ENCODE results near the gene CUTA.
"Not testable (repeated sequence)": the region's sequence is repeated elsewhere in the genome, so short reads cannot be mapped to it uniquely, and the experiment has no call there.

Gene CUTA

DNA sequence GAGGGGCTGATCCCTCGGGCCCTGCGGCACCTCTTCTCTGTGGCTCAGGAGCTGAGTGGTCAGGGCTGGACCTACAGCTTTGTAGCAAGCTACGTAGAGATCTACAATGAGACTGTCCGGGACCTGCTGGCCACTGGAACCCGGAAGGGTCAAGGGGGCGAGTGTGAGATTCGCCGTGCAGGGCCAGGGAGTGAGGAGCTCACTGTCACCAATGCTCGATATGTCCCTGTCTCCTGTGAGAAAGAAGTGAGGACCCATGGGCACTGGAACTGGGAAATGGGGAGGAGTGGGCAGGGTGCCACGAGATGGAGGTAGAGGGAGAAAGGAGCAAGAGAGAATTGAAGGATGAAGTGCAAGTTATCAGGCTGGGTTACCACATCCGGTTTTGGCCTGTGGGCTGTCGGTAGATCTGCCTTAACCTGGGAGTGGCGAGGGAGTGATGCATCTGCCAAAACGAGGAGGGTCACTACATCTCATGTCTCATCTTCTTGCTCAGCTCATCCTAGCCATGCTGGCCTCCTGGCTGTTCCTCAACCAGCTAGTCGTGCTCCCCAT, 12.4 kb downstream of the CUTA start:
- no peak for DNase-seq (ENCODE audit: low spot score)

DNA sequence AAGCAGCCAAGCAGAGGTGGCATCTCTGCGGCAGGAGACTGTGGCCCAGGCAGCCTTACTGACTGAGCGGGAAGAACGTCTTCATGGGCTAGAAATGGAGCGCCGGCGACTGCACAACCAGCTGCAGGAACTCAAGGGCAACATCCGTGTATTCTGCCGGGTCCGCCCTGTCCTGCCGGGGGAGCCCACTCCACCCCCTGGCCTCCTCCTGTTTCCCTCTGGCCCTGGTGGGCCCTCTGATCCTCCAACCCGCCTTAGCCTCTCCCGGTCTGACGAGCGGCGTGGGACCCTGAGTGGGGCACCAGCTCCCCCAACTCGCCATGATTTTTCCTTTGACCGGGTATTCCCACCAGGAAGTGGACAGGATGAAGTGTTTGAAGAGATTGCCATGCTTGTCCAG, 13.0 kb downstream of the CUTA start:
- DNase-seq (ENCODE audit: low spot score): no peak

DNA sequence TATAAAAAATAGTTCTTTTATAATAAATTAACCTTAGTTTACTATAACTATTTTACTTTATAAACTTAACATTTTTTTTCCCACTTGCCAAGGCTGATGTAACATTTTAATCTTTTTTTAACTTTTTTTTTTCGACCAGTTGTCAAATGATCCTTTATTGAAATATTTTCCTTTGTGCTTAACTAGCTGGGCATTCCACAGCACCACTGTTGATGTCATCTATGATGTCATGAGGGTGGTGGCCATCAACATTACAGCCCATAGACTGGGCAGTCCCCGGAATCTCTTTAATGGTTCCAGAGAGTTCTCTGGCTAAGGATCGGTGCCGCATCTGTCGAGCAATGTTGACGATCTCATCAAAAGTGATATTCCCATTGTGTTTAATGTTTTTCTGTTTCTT, 18.0 kb downstream of the CUTA start:
- DNase-seq (ENCODE audit: low spot score): not testable (repeated sequence)

DNA sequence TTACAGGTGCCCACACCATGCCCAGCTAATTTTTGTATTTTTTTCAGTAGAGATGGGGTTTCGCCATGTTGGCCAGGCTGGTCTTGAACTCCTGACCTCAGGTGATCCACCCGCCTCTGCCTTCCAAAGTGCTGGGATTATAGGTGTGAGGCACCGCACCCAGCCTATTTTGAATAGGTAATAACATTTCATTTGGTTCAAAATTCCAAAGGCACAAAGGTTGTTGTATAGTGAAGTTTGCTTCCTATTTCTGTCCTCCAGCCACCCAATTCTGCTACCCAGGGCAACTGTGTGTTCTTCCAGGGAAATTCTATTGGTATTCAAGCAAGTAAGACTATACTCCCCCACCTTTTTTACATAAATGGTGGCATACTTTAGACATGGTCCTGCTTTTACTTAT, 19.3 kb downstream of the CUTA start:
- not testable (repeated sequence) for DNase-seq (ENCODE audit: low spot score)

DNA sequence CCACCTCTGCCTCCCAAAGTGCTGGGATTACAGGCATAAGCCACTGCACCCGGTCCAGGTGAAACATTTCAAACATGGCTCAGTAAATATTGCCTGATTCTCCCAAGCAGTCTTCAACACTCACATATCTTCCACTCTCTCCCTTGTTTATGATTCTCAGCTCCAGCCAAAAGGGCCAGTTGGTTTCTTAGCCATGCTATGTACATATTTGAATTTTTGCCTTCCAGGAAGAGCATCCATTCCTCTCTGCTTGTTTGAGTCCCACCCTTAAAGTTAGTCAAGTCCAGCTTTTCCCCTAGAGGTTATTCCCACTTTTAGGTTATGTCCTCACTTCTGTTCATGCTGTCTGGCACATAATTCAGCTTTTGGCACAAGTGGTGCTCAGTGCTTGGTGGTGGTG, 20.4 kb downstream of the CUTA start:
- DNase-seq (ENCODE audit: low spot score): no peak

DNA sequence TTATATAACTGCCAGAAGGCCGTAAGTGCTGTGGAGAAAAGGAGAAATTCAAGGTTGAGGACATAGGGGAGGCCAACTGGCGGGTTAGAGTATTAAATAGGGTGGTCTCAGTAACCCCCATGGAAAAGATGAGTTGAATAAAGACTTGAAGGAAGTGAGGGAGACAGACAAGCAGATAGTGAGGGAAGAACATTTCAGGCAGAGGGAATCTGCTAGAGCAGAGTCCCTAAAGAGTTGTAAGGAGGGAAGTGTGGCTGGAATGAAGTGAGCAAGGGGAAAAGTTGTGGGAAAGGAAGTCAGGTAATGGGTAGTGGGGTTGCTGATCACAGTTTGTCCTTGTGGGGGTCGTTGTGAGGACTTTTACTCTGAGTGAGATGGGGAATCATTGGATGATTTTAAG, 24.9 kb downstream of the CUTA start:
- no peak for DNase-seq (ENCODE audit: low spot score)

DNA sequence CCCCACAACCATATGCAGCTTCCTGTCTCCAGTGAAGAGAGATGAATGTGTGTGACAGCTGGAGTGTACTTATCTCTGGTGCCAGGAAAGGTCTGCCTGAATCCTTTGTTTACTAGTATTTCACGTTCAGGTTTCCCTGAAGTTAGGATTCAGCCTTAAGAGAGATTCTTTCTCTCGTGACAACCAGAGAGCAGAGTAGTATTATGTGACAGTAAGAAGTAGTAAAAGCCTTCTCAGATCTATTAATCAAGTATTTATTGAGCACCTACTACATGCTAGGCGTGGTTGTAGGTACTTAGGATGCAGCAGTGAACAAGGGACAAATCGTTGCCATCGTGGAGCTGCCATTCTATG, 25.3 kb downstream of the CUTA start:
- no peak for DNase-seq (ENCODE audit: low spot score)

DNA sequence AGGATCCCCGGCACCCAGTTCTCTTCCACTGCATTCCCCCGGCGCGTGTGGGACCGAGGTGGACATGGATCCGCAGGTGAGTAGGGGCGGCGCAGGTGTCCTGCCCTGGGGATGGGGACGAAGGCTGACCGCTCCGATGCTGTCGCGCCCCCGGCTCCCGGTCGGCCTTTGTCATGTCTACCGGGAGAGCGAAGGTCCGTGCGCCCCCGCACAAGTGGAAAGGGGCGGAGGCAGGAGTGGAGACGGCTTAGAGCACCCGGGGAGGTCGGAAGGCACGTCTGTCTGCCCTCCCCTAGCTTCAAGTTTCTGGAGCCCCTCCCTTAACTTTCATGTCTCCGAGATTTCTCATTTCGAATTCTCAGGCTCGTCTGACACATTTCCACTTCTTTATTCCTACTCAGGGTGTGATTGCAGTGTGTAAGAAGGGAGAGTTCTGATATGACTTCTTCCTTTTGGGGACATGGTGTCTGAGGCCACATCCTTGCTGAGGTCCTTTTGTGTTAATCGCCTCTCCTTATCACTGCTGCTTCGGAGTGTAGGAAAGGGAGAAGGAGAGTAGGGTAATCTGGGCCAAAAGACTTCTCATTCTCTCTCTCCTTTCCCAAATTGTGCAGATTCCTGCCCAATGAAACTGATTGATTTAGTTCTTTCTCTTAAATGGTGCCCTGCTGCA, 25.8 kb downstream of the CUTA start:
- DNase-seq (ENCODE audit: low spot score): no peak

DNA sequence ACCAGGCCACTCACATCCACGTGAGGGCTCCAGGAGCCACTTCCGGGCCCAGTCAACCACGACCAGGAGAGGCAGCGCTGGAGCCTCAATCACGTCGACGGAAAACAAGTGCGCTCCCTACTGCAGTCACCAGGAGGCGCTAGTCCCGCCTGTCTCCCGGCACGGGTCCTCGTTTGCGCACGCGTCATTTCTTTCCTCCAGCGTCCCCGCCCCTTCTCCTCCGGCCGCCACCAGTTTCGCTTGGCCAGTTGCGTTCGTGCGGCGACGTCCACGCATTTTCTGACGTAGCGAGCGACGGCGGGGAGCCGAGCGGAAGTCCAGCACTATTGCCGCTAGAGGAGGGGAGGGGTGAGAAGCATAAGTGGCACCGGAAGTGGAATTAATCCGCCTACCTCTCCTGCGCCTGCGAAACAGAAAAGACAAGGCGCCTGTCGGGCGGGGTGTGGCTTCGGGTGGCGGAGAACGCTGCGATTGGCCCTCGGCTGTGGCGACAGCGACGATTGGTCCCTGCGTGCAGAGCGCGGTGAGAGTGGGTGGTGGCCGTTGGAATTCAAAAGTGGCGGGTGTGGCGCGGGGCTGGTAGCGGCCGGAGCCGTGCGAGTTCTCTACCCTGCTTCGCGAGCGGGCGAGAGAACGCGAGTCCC, 26.5 kb downstream of the CUTA start, which contains the start of gene KIFC1:
KIFC1 (plus strand) TSS at position 546 of the 644 bp plus-strand sequence. CDS start 163 bp downstream, outside the sequence.
- DNase-seq (ENCODE audit: low spot score): peak; percentile 99

DNA sequence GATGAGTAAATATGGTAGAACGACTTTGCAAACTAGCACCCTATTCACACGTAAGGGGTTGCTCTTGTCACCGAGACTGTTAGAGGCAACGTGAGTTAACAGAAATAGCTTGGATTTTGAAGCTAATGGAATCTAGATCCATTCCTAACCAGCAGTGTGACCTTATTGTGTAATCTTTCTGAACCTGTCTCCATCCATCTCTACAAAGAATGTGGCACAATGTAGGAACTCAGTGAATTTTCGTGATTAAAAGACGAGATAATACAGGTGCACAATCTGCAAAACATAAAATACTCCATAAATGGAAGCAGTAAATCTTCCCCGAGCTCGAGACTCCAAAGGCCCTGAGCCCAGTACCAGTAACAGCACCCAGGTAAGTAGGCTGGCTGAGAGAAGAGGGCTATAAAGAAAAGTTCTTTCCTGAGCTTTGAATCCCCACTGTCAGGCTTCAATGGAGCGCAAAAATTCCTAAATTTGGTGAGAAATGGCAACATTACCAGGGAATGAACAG, 27.1 kb downstream of the CUTA start:
- DNase-seq (ENCODE audit: low spot score): no peak

DNA sequence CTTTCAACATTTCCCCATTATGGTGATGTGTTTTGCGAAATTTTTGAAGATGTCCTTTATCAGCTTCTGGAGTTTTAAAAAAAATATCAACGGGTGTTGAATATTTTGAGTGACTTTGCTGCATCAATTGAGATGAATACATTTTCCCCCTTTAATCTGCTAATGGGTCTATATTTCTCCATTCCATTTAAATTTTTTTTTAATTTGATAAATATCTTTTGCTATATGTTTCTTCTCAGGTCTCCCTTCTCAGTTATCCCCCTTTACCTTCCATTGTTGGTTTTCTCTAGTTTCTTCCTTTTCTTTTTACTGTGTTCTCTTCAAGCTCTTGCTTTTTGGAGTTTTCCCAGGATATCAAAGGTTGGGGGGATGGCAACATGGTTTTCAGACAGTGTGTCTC, 27.7 kb downstream of the CUTA start:
- no peak for DNase-seq (ENCODE audit: low spot score)

DNA sequence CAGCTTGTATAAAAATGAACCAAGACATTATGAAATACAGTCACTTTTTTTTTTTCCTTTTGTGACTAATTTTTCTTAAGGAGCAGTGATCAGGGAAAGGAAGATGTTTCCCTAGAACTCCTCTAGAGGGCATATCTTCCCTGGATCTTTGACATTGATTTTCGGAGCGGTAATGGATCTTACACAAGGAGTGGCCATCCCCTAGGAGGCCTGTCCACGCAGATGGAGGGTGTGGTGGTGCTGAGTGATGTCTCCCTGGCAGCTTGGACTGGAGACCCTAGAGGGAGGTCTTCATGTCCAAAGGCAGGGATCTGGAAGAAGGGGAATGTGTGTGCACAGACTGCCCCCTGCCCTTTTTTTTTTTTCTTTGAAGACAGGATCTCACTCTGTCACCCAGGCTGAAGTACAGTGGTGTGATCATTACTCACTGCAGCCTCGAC, 33.3 kb downstream of the CUTA start:
- no peak for DNase-seq (ENCODE audit: low spot score)

DNA sequence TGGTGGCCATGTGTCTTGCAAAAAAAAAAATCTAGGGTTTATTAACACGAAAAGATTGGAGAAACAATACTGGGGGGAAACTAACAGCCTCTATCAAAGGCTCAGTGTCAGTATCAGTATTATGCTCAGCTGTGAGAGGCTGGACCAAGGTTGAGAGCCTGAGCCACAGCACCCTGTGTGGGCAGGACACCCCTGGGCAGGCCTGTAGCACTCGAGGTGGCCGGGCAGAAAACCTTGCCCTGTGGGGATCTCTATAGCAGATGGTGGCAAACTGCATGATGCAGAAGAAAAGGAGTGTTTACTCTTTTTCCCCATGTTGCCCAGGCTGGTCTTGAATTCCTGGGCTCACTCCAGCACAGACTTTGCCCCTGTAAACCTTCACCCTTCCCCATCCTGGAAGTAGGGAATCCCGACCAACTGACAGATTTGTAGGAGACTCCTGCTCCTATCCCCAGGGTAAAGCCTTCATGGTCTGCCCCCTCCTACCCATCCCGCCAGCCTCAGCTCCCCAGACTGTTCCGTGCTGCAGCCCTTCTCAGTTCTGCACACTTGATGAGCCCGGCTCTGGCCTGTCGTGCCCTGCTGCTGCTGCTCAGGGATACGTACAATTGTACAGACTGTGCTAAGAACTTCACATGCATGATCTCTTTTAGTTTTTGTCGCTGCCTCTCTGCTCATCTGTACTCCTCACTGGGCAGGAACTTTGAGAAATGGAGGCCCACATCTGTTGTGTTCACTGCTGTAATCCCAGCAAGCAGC, 34.3 kb downstream of the CUTA start:
- no peak for DNase-seq (ENCODE audit: low spot score)

DNA sequence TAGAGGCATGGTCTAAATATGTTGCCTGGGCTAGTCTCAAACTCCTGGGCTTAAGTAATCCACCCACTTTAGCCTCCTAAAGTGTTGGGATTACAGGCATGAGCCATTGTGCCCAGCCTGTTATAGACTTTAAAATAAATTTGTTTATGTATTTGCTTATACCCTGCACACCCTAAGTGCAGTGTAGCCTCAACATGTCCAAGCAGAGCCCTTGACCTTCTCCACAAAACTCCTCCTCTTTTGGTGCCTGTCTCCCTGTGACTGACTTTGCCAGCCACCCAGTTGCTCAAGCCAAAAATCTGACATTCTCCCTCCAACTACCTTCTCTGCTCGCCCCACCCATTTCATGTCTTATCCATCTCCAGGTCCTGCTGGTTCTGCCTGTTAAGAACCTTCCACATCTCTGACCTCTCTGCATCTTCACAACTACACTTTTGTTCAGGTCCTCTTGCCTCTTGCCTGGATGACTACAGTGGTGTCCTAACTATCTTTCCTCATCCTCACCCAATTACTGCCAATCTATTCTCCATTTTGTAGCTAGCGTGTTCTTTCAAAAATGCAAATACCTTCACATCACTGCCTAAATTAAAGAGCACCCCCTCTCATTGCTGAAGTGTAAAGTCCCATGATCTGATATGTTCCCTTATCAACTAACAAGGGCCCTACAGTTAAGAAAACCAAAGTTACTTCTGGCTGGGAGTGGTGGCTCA, 37.5 kb downstream of the CUTA start:
- no peak for DNase-seq (ENCODE audit: low spot score)

DNA sequence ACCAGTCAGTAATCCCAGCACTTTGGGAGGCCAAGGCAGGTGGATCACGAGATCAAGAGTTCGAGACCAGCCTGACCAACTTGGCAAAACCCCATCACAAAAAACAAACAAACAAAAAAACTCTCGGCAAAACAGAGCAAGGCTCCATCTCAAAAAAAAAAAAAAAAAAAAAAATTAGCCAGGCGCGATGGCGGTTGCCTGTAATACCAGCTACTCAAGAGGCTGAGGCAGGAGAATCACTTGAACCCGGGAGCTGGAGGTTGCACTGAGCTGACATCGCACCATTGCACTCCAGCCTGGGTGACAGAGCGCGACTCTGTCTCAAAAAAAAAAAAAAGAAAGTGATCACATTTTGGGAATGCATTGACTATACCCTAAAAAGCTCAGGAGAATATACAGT, 38.7 kb downstream of the CUTA start:
- not testable (repeated sequence) for DNase-seq (ENCODE audit: low spot score)

DNA sequence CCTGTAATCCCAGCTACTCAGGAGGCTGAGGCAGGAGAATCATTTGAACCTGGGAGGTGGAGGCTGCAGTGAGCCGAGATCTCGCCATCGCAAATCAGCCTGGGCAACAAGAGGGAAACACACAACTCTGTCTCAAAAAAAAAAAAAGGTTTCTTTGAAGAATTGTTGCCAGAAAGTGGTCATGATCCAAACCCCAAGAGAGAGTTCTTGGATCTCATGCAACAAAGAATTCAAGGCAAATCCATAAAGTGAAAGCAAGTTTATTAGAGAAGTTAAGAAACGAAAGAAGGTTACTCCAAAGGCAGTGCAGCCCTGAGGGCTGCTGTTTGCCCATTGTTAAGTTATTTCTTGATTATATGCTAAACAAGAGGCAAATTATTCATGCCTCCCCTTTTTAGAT, 40.7 kb downstream of the CUTA start:
- DNase-seq (ENCODE audit: low spot score): no peak

DNA sequence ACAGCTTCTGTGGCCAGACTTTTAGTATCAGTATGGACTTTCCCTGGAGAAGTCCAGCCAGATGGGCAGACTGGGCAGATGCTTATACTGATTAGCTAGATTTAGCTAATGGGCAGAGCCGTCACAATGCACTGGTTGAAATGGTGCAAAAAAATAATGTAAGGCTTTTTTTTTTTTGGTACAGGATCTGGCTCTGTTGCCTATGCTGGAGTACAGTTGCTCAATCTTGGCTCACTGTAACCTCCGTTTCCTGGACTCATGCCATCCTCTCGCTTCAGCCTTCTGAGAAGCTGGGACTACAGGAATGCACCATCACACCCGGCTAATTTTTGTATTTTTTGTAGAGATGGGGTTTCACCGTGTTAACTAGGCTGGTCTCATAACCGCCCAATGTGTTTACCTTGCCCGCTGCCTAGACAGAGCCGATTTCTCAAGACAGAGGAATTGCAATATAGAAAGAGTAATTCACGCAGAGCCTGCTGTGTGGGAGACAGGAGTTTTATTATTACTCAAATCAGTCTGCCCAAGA, 42.7 kb downstream of the CUTA start:
- DNase-seq (ENCODE audit: low spot score): no peak

DNA sequence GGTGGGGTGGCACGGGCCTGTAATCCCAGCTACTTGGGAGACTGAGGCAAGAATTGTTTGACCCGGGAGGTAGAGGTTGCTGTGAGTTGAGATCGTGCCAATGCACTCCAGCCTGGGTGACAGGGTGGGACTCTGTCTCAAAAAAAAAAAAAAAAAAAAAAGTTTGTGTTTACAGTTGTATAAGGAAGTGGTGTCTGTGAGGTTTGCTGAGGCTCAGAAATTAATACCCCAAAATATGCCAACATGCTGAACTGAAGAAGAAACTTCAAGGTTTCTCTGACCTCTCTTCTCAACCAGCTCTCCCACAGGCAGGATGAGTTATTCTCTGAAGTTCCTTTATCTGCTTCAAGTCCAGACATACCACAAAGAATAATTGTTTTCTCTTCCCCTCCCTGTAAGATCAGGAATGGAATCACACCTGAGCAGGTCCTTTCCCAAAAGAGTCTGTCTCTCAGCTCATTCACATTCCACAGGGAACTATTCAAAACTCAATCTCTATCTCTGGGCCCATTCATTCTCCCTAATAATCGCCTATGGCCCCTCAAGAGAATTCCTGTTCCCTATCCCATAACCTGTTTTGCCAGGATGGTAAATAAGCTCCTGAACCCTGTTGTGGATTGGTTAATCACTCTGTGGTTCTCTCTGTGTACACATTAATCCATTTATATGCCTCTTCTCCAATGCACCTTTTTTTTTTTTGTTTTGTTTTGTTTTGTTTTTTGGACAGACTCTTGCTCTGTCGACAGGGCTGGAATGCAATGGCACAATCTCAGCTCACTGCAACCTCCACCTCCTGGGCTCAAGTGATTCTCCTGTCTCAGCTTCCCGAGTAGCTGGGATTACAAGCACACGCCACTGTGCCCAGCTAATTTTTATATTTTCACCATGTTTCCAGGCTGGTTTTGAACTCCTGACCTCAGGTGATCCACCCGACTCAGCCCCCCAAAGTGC, 43.7 kb downstream of the CUTA start:
- no peak for DNase-seq (ENCODE audit: low spot score)

DNA sequence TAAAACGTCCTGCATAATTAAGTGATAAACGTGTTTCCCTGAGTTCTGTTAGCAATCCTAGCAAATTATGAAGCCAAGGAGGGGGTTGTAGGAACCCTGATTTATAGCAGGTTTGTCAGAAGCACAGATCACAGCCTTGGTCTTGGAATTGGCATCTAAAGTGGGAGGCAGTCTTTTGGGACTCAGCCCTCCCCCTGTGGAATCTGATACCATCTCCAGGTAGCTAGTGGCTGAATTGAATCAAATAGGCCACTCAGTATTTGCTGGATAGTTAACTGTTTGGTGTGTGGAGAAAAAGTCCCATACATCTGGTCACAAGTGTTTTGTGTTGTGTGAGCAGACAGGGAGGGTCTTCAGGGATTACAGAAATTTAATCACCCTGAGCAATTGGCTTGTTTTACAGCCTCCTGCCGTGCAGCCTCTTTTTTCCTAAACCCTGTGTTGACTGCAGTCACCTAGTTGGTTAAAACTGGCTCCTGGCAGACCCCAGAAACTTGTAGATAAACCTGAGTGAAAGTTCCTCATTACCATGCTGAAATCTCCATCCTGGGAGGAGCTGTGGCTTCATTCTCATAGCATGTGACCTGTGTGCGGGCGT, 45.3 kb downstream of the CUTA start:
- no peak for DNase-seq (ENCODE audit: low spot score)

DNA sequence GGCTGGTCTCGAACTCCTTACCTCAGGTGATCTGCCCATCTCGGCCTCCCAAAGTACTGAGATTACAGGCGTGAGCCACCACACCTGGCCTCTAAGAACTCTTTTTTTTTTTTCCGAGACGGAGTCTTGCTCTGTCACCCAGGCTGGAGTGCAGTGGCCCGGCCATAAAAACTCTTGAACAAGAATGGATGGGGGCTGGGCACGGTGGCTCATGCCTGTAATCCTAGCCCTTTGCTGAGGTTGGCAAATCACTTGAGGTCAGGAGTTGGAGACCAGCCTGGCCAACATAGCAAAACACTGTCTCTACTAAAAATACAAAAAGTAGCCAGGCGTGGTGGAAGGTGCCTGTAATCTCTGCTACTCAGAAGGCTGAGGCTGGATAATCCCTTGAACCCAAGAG, 46.0 kb downstream of the CUTA start:
- not testable (repeated sequence) for DNase-seq (ENCODE audit: low spot score)

Data from LoVo (cell line).